Hepatocyte (in vitro differentiated cells): ENCODE measurements around the gene IRX5.

Experiments used
- CTCF ChIP-seq: fragments of 200-600 bp; sonication (generic); IDR thresholded peaks from 2 replicates; pipeline ENCODE4 v1.5.1; 2016; ENCODE audit warnings: antibody characterized with exemption, mild to moderate bottlenecking; ENCODE audit not compliant: poor library complexity
- EZH2 ChIP-seq: fragments of 200-600 bp; sonication (generic); IDR thresholded peaks from 2 replicates; pipeline ENCODE4 v1.6.1; 2016; ENCODE audit warnings: antibody characterized with exemption, mild to moderate bottlenecking, borderline replicate concordance
- EZH2phosphoT487 ChIP-seq: fragments of 200-600 bp; sonication (generic); IDR thresholded peaks from one replicate; pipeline ENCODE4 v1.6.1; 2018; ENCODE audit warnings: antibody characterized with exemption, mild to moderate bottlenecking, low read depth, moderate library complexity; ENCODE audit not compliant: unreplicated experiment, severe bottlenecking

DNA sequence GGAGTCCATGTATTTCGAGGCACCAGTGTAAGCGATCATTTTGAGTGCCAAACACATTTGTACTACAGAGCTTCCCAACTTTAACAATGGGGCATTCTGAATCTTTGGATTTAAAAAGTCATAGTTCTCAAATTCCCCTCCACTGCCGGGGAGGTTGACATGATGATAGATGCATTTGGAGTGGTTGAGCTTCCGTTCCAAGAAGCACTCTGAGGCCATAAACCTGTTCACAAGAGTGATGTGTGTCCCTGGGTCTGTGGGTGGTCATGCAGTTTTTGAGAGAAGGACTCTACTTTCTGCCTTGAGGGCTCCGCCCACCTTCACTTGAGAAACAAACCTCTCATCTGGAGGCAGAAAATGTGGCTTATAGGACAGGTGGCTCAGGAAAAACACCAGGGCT, 43.7 kb downstream of the IRX5 start:
- TF ChIP-seq CTCF (no peak), EZH2 (no peak), EZH2phosphoT487 (no peak)
